Right lobe of liver (tissue), 4 donors: ENCODE results near the gene ADNP2.

Source experiments
- POLR2A ChIP-seq: fragments of 450-650 bp; IDR thresholded peaks from one replicate; pipeline ENCODE4 v1.6.1; 2017; ENCODE audit warnings: antibody characterized with exemption, mild to moderate bottlenecking
- TF ChIP-seq, protein P1 (sequence below), 4 donors: fragments of 200-600 bp in 3 of 4; fragments of 450-650 bp in 1 of 4; IDR thresholded peaks; one replicate each; pipeline versions ENCODE4 v1.5.1 to v1.8.0; 2016 to 2022; ENCODE audit warnings: antibody characterized with exemption in 4 of 4, mild to moderate bottlenecking in 2 of 4
- donor health status: DM: no; HTN: no; CAD: no.
- donor health status: DM: no; HTN: no; CAD: no.
- donor health status: DM: no; HTN: yes; CAD: no.

DNA sequence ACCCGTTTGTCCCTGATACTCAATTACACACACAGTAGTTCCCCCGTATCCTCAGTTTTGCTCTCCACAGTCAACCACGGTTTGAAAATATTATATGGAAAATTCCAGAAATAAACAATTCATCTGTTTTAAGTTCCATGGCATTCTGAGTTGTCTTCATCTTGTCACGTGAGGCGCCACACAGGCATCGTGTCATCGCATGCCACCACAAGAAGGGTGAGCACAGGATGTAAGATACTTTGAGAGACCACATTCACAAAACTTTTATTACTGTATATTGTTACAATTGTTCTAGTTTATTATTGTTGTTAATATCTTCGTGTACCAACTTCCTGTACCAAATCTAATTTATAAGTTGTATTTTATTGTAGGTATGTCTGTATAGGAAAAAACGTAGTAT lies 17.7 kb downstream of the ADNP2 start:
- TF ChIP-seq POLR2A = no peak
- TF ChIP-seq, protein P1, sequence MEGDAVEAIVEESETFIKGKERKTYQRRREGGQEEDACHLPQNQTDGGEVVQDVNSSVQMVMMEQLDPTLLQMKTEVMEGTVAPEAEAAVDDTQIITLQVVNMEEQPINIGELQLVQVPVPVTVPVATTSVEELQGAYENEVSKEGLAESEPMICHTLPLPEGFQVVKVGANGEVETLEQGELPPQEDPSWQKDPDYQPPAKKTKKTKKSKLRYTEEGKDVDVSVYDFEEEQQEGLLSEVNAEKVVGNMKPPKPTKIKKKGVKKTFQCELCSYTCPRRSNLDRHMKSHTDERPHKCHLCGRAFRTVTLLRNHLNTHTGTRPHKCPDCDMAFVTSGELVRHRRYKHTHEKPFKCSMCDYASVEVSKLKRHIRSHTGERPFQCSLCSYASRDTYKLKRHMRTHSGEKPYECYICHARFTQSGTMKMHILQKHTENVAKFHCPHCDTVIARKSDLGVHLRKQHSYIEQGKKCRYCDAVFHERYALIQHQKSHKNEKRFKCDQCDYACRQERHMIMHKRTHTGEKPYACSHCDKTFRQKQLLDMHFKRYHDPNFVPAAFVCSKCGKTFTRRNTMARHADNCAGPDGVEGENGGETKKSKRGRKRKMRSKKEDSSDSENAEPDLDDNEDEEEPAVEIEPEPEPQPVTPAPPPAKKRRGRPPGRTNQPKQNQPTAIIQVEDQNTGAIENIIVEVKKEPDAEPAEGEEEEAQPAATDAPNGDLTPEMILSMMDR (IDR thresholded peaks at IDR 0.05) = no peak
